HG03558 (cell line): ENCODE measurements around the gene ZNF219.

Experiments used
- ATAC-seq: cut with Tn5 transposase; IDR thresholded peaks from one replicate; pipeline ENCODE4 v1.9.1; 2021; ENCODE audit warnings: moderate number of reproducible peaks; ENCODE audit not compliant: unreplicated experiment; ENCODE audit errors: extremely low read depth

The ZNF219 gene

DNA sequence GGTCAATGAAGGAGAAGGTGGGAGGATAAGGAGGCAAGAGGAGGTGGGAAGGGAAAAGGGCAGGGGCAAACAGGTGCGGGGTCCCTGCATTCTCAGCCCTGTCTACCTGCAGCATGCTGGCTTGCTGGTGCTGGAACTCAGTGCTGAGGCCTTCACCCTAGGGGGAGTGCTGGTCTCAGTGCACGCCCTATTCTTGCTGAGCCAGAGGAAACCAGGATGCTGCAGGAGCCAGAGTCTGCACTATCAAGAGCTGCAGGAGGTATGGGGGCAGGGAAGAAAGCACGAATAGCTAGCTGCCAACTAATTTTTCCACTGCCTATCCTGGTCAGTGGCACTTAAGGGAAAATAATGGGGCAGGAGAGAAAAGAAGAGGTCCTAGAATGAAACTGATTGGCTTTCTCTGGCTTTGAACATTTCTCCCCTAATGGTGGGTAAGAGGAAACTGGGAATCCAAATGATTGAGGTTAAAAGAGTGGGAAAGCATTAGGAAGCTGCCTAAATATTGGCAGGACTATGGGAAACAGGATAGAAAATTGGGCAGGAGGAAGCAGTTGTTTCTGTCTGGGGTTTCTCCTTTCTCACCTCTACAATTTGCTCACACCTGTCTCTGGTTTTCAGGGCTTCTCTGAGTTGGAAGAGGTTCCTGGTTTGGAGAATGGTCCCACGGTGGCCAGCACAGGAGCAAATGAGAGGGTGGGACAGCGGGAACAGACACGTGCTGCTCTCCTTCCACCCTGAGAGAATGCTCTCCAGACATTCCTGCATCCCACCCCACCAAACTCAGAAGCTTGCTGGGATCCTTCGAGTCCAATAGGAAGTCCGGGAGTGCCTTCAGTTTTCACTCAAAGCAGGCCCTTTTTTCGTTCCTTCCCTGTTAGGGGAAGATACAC, 4.3 kb upstream of the ZNF219 start:
- no peak for ATAC-seq

- no peak for ATAC-seq
These were observed 3.5 kb upstream of the ZNF219 start for GRCh38 chr14:21101802-21102413.

DNA sequence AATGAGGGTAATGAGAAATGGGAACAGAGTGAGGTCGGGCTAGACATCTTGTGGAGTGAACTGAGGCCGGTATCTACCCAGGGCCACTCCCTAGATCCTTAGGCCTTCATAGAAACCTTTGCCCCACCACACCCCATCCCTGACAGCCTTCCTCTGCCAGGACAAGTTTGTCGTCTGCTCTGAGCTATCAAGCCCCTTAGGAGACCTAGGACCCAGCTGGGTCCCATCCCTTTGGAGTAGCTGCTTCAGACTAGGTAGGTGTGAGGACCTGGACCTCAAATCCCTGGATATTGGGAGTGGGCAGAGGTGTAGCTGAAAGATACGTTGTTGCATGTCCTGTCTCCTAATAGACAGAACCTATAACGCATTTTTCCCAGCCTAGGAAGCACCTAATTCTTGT, 2.5 kb upstream of the ZNF219 start, which contains the start of gene TMEM253:
Gene TMEM253, plus strand, starts transcription at position 136 of the 400 bp plus-strand sequence. CDS start 278 bp downstream, outside the sequence.
- ATAC-seq, result no peak

DNA sequence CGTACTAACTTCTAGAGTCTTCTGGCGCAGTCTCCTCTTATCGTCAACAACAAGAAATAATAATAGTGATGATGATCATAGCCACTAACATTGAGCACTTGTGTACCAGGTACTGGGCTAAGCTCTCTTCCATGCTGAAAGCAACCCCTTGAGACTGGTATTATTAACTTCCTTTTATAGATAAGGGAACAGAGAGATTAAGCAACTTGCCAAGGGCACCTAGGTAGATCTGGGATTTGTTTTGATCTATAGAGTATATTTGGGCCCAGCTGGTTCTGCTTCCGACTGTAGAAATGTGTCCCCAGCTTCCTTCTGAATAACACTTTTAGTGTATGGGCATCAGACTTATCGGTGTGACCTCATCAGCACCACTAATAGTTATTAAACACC, 1.1 kb upstream of the ZNF219 start:
- ATAC-seq, result no peak

- no peak for ATAC-seq
These were observed 589 bp upstream of the ZNF219 start for GRCh38 chr14:21098892-21099595.

DNA sequence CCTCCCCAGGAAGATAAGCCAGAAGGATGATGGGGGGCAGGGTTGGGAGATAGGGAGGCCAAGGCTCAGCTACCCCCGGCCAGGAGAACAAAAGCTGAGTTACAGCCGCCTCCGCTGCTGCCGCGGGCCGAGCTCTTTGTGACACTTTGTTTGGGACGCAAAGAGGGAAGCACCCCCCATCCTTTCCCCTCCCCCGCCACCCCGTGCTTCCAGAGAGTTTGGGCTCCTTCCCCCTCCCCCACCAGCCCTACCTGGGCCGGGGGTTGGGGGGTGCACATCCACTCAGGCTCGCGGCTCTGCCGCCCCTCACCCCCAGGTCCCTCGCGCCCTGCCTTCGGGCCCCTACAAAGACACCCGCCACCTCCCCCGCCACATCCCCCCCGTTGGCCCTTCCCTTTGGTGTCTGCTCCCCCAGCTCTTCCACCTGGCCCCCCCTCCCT, 799 bp downstream of the ZNF219 start:
- no peak for ATAC-seq

GRCh38 chr14:21096978-21097635, 1.3 kb downstream of the ZNF219 start:
- no peak for ATAC-seq

GRCh38 chr14:21096438-21096837, 2.0 kb downstream of the ZNF219 start:
- ATAC-seq, result no peak

DNA sequence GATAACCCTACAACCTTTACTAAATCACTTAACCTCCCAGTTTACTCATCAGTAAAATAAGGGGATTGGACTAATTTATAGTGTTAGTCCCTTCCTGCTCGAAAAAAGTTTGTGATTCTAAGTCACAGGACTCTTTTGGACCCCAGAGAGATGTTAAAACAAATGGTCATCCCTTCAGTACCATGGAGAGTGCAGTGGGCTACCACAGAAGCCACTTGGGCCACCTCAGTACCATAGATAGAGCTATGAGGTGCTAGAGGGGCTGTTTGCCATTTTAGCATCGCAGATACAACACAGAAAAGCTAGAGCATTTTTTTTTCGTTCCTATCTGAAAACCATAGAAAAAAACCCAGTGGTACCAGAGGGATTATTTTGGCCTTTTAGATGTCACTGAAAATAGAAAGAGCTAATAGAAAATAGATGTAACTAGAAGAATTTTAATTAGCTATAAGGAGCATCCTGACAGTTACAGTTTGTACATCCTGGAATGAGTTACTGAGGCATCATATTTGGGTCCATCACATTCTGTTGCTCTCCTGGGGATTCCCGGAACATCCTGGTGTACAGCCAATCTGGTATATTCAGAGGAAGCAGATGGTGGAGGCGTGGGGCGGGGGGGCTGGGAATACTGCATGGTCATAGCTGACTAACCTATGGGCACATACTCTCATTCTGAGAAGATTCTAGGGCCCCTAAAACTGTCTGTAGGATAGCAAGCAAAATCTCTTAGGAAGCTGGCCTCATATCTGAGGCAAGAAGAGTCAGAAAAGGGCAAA, 2.8 kb downstream of the ZNF219 start:
- ATAC-seq, result no peak

DNA sequence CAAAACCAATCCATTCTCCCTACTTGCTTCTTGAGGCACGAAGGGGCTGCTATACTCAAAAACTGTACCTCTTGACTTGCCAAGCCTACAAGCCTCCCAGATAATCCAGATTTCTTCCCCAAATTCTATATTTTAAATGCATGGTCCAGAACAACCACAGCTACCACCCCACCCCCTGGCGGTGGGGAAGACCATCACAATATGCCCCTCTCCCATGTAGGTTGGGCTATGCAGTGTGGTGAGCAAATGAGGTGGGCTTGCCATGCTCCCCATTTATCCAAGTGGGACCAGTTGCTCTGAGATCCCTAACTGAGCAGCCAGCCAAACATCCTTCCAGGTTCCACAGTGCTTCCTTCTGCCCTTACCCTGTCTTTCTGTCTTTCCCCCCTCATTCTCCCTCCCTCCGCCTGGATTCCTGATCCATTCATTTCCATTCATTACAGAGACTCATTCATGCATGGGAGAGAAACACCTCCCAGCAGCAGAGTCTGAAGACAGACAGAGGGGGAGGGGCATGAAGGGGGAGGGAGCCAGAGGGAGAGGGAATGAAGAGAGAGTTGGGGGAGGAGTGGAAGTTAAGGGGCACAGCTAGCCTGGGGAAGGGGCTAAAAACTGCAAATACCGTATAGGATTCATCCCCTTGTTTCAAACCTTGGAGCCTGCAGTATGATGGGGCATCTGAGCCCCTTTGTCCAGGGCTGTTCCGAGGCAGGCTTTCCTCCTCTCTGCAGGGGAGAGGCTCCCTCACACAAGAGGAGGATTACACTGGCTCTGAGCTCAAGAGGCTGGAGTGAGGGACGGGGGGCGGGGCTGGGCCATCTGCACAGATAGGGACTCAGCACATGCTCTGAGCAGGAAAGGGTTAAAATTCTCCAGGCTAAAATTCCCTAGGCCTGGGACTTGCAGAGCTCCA, 4.4 kb downstream of the ZNF219 start:
- ATAC-seq, result no peak

GRCh38 chr14:21093018-21093417, 5.4 kb downstream of the ZNF219 start:
- no peak for ATAC-seq

DNA sequence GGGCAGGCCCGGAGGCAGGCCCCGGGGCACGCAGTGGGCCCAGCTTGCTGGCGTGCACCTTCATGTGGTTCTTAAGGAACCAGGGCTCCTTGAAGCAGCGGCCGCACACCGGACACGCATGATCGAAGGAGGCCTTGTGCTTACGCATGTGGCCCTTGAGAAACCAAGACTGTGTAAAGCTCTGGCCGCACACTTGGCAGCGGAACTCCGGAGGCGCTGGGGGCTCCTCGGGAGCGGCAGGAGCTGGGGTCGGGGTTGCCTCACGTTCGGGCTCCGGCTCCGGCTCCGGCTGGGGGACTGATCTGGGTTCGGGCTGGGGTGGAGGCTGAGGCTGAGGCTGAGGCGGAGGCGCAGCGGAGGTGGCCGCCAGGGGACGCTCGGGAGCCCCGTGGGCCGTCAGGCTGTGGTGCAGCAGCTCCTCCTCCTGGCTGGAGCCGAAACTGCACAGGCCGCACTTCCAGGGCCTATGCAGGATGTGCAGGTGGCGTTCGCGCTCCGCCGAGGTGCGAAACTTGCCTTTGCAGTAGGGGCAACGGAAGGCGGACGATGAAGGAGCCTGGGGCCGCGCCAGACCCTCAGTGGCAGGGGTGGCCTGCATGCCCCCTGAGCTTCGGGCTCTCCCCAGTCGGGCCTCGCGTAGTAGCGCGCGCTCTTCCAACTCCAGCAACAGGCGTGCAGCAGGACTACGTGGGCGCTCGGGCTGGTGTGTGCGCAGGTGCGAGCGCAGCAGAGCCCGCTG, 6.0 kb downstream of the ZNF219 start:
- peak; percentile 74 for ATAC-seq

DNA sequence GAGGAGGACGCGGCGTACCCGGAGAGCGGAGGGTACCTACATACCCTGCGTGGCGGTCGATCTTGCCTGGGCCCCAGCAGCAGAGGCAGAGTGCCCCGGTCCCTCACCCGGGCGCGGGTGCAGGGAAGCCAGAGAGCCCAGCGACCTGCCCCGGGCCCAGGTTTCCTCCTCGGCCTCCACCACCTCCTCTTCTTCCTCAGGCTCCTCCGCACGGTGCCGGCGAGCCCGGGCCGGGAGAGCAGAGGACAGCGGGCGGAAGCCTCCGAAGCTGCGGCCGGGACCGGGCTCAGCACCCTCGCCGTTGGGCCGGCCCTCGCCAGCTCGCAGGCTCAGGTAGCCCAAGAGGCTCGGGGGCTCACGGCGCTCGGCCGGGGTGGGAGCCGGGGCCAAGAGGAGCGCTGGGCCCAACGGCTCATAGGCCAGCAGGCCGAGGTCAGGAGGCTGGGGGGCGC, 6.6 kb downstream of the ZNF219 start:
- ATAC-seq, result no peak

GRCh38 chr14:21090940-21091663, 7.4 kb downstream of the ZNF219 start:
- no peak for ATAC-seq

- no peak for ATAC-seq
These were observed 8.1 kb downstream of the ZNF219 start for GRCh38 chr14:21090194-21090939.

DNA sequence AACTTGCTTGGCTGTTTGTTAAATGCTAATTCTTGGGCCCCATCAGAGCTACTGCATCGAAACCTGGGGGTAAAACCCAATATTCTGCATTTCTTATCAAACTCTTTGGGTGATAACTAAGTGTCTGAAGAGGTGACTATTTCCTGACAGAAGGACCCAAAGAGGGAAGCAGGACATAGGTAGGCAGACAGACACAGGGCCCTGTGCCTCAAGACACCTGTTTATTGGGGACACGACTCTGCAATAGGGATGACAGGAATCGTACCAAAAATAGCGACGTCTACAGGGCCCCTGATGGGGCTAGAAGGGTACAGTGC, 8.6 kb downstream of the ZNF219 start:
- ATAC-seq, result no peak

DNA sequence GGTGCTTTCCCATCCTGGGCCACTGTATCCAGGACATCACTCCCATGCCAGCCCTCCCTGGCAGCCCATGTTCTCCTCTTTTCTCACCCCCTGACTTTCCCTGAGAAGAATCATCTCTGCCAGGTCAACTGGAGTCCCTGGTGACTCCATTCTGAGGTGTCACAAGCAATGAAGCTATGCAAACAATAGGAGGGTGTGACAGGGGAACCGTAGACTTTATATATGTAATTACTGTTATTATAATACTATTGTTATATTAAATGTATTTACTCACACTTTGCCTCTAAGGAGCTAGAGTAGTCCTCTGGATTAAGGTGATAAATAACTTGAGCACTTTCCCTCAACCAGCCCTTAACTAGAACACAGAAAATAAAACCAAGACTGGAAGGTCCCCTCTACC, 9.2 kb downstream of the ZNF219 start:
- no peak for ATAC-seq
